PFSK-1 (cell line): Measurements from ENCODE around the gene RFNG.

Source experiments
- REST ChIP-seq, 2 experiments: IDR thresholded peaks; 2 replicates each; pipeline versions ENCODE4 v1.6.1 to v1.8.0; 2011 to 2012; ENCODE audit warnings: low read depth in 2 of 2, low read length in 2 of 2, control low read depth in 1 of 2, inconsistent platforms in 1 of 2, mild to moderate bottlenecking in 1 of 2, moderate library complexity in 1 of 2; ENCODE audit not compliant: insufficient read depth in 1 of 2
- SIN3A ChIP-seq: IDR thresholded peaks from 2 replicates; pipeline ENCODE4 v1.6.1; 2012; ENCODE audit warnings: mild to moderate bottlenecking, low read length, moderate library complexity, borderline replicate concordance; ENCODE audit not compliant: insufficient read depth

- TF ChIP-seq REST (IDR thresholded peaks at IDR 0.05; ENCODE audit: insufficient read depth in 1 of 2, low read depth in 2 of 2, low read length in 2 of 2), result no peak
- no peak for TF ChIP-seq SIN3A
Observed at GRCh38 chr17:82047914-82048570, 3.6 kb downstream of the RFNG start.
